ENCODE results near the gene IQCE.
"Not testable (repeated sequence)": the region's sequence is repeated elsewhere in the genome, so short reads cannot be mapped to it uniquely, and the experiment has no call there.

Gene IQCE

GRCh38 chr7:2582006-2582735, 23.4 kb downstream of the IQCE start:
- DNase-seq: no peak

DNA sequence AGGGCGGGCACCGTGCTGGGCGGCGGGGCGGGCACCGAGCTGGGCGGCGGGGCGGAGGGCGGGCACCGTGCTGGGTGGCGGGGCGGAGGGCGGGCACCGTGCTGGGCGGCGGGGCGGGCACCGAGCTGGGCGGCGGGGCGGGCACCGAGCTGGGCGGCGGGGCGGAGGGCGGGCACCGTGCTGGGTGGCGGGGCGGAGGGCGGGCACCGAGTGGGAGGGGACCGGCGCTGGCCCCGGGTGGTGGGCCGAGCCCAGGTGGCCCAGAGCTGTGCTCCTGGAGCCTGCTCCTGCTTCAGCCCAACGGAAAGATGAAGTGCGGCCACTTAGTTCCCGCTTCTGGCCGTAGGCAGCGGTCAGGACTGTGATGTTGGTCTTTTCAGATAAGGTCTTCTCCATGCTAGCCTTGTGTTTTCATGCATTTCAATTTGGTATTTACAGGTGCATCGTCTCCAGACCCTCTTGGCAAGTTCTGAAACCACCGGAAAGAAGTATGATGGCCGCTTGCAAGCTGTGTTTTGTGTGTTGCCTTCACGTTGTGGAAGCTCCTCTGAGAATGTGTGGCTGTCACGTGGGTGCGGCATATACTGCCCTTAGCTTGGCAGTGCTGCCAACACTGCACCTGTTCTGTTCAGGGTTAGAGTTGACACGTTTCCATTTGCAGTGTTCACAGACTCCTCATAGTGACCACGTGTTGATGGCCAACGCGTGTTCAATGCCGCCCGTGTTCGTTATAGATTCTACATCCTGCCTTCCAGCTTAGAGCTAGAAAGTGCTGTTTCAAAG, 25.2 kb downstream of the IQCE start:
- DNase-seq: no peak

- DNase-seq: no peak
These were observed 26.7 kb downstream of the IQCE start for GRCh38 chr7:2585446-2585845.

- DNase-seq: no peak
These were observed 27.7 kb downstream of the IQCE start for GRCh38 chr7:2586326-2587020.

DNA sequence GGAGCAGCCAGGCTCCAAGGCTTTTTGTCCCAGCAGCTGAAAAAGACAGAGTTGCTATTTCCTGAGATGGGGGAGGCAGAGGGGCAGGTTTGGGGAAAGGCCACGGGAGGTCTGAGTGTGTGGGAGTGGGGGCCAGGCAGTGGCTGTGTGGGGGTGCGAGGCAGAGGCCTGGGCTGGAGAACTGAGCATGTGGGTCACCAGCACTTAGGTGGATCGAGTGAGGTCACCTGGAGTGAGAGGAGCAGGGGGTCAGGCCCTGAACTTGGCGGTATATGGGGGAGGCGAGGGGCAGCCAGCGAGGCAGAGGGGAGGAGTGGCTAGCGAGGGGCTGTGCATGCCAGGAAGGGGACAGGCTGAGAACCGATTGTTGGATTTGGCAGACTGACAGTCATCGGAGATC, 28.4 kb downstream of the IQCE start:
- no peak for DNase-seq

GRCh38 chr7:2587778-2588177, 29.0 kb downstream of the IQCE start:
- no peak for DNase-seq

DNA sequence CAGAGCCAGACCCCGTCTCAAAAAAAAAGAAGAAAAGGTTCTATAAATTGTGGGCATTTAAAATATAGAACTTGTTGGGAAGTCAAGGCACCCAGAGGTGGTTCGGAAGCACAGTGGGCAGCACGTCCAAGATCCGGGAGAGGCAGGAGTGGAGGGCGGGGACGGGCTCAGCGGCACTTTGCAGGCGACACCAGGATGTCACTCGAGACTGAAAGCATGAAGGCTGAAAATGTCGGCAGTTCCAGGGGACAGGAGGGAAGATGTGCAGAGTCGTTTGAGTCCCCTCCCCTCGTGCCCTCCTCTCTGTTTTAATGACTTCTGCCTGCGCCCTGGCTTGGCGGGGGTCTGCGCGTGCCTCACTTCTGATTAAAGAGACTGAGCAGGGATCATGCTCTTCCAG, 30.6 kb downstream of the IQCE start:
- no peak for DNase-seq

DNA sequence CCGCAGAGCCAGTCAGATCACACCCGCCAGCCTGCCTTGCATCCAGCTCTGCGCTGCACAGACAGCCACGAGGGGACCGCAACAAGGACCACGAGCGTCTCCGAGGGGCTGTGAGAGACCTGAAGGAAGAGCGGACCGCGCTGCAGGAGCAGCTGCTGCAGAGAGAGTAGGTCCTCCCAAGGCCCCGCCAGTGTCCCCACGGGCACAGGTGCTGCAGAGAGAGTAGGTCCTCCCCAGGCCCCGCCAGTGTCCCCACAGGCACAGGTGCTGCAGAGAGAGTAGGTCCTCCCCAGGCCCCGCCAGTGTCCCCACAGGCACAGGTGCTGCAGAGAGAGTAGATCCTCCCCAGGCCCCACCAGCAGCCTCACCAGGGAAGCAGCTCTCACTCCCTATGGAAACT, 31.2 kb downstream of the IQCE start:
- DNase-seq: not testable (repeated sequence)

DNA sequence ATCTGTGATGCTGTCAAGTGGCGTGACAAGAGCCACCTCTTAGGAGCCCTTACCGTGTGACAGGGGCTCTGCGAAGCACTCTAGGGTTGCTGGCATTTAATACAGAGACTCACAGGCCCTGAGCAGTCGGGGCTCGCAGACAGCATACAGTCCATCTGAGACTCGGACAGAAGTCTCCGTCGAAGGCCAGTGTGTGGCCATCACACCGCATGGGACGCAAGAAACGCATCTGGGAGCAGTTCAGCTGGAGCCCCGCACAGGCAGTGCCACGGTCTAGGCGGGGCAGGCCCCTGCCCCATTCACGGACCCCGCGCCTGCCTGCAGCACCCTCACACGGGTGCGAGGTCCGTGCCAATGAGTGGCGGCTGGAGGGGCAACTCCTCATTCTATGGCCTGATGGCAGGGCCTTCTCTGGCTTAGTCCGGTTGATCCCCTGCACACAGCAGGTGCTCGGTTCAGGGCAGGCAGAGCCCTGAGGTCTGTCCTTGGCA, 33.6 kb downstream of the IQCE start:
- no peak for DNase-seq

DNA sequence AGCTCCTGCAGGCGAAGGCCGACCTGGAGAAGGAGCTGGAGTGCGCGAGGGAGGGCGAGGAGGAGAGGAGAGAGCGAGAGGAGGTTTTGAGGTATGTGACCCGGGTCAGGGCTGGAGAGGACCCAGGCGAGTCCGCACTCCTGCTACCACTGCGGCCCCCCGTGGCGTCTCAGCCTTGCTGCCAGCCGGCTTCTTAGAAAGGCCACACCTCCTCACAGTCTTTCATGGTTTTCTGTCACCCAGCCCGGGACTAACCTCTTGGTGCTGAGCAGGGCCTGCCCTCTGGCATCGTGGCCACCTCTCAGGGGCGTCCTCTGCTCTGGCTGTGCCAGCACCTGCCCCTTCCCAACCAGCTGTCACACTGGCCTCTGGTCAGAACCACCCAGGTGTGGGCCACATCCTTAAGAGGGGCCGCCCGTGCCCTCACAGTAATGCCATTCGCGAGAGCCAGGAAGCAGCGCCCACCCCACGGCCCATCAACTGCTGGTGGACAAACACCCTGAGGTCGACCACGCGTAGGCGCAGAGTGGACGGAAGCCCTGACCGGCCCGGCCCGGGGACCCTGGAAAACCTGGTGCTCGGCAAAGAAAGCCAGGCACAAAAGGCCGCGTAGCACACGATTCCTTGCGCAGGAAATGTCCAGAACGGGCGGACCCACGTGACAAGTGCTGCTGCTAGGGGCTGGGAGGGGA, 34.4 kb downstream of the IQCE start:
- DNase-seq: no peak

- DNase-seq: no peak
These were observed 35.8 kb downstream of the IQCE start for GRCh38 chr7:2594599-2594998.

GRCh38 chr7:2595258-2595860, 36.6 kb downstream of the IQCE start:
- no peak for DNase-seq

GRCh38 chr7:2596464-2597272, 37.9 kb downstream of the IQCE start:
- no peak for DNase-seq

GRCh38 chr7:2597273-2597640, 38.5 kb downstream of the IQCE start:
- no peak for DNase-seq

DNA sequence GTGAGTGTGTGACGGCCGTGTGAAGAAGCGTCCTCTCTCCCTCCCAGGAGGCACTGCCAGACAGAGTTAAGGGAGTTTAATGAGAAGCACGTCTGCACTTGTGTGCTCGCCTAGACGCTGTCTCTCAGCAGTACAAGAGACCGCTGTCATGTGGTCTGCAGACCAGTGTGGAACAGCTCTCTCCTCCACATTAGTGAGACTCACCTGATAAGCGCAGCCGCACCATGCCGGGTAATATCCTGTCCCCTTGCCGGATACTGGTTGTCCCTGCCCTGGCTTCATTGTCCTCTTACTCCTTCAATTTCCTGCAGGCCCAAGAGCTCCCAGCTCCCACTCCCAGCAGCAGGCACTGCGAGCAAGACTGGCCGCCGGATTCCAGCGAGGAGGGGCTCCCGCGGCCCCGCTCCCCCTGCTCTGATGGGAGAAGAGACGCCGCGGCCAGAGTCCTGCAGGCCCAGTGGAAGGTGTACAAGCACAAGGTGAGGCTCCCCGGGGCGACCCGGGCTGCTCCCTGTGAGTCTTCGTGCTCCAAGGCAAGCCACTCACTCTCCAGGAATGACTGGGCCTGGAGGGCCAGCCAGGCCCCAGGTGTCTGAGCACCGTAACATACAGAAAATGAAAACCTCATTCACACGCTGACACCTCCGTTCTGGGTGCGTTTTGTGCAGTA, 39.5 kb downstream of the IQCE start:
- no peak for DNase-seq

DNA sequence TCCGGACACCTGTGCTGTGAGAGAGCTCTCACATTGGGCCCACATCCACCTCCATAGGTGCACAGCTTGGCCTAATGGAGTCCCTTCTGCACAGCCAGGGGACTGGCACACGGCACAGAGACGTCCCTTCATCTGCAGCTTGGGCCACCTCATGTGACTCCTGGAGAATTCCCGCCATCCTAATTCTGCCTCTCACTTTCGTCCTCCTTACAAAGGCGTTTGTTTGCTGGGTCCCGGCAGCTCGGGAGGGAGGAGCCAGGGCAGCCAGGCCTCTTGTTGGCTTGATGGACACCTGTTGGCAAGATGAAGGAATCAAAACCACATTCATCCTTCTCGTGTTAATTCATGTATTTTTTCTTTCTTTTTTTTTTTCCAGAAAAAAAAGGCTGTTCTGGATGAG, 42.3 kb downstream of the IQCE start:
- no peak for DNase-seq

DNA sequence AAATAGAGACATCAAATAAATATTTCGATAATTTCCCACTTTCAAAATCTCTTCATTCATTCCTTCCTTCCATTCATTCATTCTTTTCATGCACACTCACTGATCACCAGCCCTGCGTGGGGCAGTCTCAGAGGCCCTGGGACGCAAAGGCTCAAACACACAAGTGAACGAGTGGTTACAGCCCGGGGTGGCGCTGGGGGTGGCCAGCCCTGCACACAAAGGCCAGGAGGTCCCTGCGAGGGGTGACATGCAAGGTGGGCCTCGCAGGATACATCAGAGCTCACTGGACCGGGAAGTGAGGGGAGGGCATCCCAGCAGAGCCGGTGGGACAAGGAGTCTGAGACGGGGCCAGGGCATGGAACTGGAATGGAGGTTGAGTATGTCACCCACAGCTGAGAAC, 43.1 kb downstream of the IQCE start:
- DNase-seq: no peak

- DNase-seq: no peak
These were observed 43.7 kb downstream of the IQCE start for GRCh38 chr7:2602406-2603043.

GRCh38 chr7:2603044-2603965, 44.5 kb downstream of the IQCE start:
- DNase-seq: no peak
